HepG2 (cell line): Measurements from ENCODE around the gene ZBTB17. TPM values are rescaled to one million over a fixed set of nuclear protein-coding genes. Genes with fewer than 3 reads are reported as not detected.

ENCODE experiments used
- ATM ChIP-seq: fragments of 450-650 bp; IDR thresholded peaks from 2 replicates; pipeline ENCODE4 v1.7.1; 2017; ENCODE audit warnings: mild to moderate bottlenecking, borderline replicate concordance
- CSRNP2 ChIP-seq: sonication (generic); formaldehyde crosslinking; conservative IDR thresholded peaks from 2 replicates; pipeline ENCODE4 v1.8.0; 2022; ENCODE audit warnings: low read depth, missing genetic modification reagents
- FIP1L1 ChIP-seq: fragments of 200-400 bp; formaldehyde crosslinking; IDR thresholded peaks from 2 replicates; pipeline ENCODE4 v1.6.1; 2018; ENCODE audit warnings: low read depth, mild to moderate bottlenecking, low read length, moderate library complexity, borderline replicate concordance; ENCODE audit not compliant: insufficient read depth
- FOXO1 ChIP-seq: sonication (generic); formaldehyde crosslinking; IDR thresholded peaks from 2 replicates; pipeline ENCODE4 v1.4.0; 2020; ENCODE audit warnings: missing genetic modification reagents
- IKZF5 ChIP-seq: IDR thresholded peaks from 2 replicates; pipeline ENCODE4 v1.6.1; 2018; ENCODE audit warnings: missing genetic modification reagents, mild to moderate bottlenecking, missing compliant biosample characterization
- MED8 ChIP-seq: sonication (generic); formaldehyde crosslinking; IDR thresholded peaks from 2 replicates; pipeline ENCODE4 v1.8.1; 2023; ENCODE audit warnings: mild to moderate bottlenecking, missing genetic modification reagents; ENCODE audit not compliant: insufficient replicate concordance
- NFAT5 ChIP-seq: sonication (generic); formaldehyde crosslinking; IDR thresholded peaks from 2 replicates; pipeline ENCODE4 v1.4.0; 2020; ENCODE audit warnings: missing genetic modification reagents
- NRL ChIP-seq: sonication (generic); formaldehyde crosslinking; IDR thresholded peaks from 2 replicates; pipeline ENCODE4 v1.5.0; 2020; ENCODE audit warnings: missing genetic modification reagents, mild to moderate bottlenecking, moderate library complexity, borderline replicate concordance
- RNF2 ChIP-seq: fragments of 450-650 bp; conservative IDR thresholded peaks from 2 replicates; pipeline ENCODE4 v1.6.1; 2016; ENCODE audit warnings: low read depth
- YY1 ChIP-seq: IDR thresholded peaks from 2 replicates; pipeline ENCODE4 v1.6.1; 2011; ENCODE audit warnings: low read length, low read depth, moderate library complexity, mild to moderate bottlenecking; ENCODE audit not compliant: insufficient read depth, insufficient replicate concordance
- ZGPAT ChIP-seq: IDR thresholded peaks from 2 replicates; pipeline ENCODE4 v1.6.1; 2016; ENCODE audit warnings: mild to moderate bottlenecking
- ZNF24 ChIP-seq: fragments of 450-650 bp; IDR thresholded peaks from 2 replicates; pipeline ENCODE4 v1.6.1; 2017; ENCODE audit warnings: antibody characterized with exemption, mild to moderate bottlenecking
- ZNF414 ChIP-seq: sonication (generic); formaldehyde crosslinking; IDR thresholded peaks from 2 replicates; pipeline ENCODE4 v1.5.0; 2020; ENCODE audit warnings: missing genetic modification reagents
- ZNF44 ChIP-seq: sonication (generic); formaldehyde crosslinking; IDR thresholded peaks from 2 replicates; pipeline ENCODE4 v1.5.1; 2020; ENCODE audit warnings: mild to moderate bottlenecking, missing genetic modification reagents
- ZNF784 ChIP-seq: sonication (generic); formaldehyde crosslinking; IDR thresholded peaks from 2 replicates; pipeline ENCODE4 v1.5.1; 2020; ENCODE audit warnings: missing genetic modification reagents, mild to moderate bottlenecking, borderline replicate concordance
- ZNF883 ChIP-seq: sonication (generic); formaldehyde crosslinking; IDR thresholded peaks from 2 replicates; pipeline ENCODE4 v1.5.1; 2020; ENCODE audit warnings: mild to moderate bottlenecking, missing genetic modification reagents; ENCODE audit errors: not compliant biosample characterization
- polyA plus RNA-seq, 8 experiments: library from polyadenylated mRNA; depleted of rRNA in 3 of 8; stranded (reverse) in 7 of 8; unstranded in 1 of 8; fragments of >200 nt; fragmentation: Illumina TruSeq in 4 of 8; extraction: Trizol in 4 of 8; gene quantifications; 2 replicates each; pipeline versions ENCODE4 v1.2.1 to v1.2.3, GENCODE V29; 2011 to 2016; ENCODE audit warnings: low read depth in 4 of 8, missing spikeins in 1 of 8, mixed read lengths in 1 of 8; ENCODE audit not compliant: insufficient read depth in 1 of 8
- total RNA-seq, 5 experiments: library from RNA; depleted of rRNA; stranded (reverse); fragments of >200 nt; fragmentation: Illumina TruSeq; extraction: Trizol; gene quantifications; 2 replicates each; pipeline ENCODE4 v1.2.3, GENCODE V29; 2016; ENCODE audit warnings: low read depth in 1 of 5

ZBTB17 gene
- total and polyA plus RNA-seq, 2 of the 13 experiments (the other 11 are each of a cell fraction or from before 2014, with no cell fraction given), result 16.7 to 17.0 TPM

- TF ChIP-seq MED8 (CRISPR knock-in tag) (no peak), ZNF784 (CRISPR knock-in tag) (no peak), ZGPAT (CRISPR knock-in tag) (peak; percentile 45; the same call in 1 of the 2 replicates), ZNF24 (no peak), ATM (no peak), FOXO1 (CRISPR knock-in tag) (no peak), NFAT5 (CRISPR knock-in tag) (no peak), NRL (CRISPR knock-in tag) (peak; percentile 39; the same call in 1 of the 2 replicates), CSRNP2 (no peak), IKZF5 (peak; percentile 21; the same call in 1 of the 2 replicates), ZNF414 (no peak), YY1 (peak; percentile 36), FIP1L1 (no peak), ZNF883 (CRISPR knock-in tag) (no peak), ZNF44 (no peak), RNF2 (no peak)
Observed at GRCh38 chr1:16017461-16018303, 41.8 kb upstream of the ZBTB17 start, which contains the start of gene HSPB7 (continued).
